Vagina (tissue), 2 donors: ENCODE data around the gene MSLN.

Experiments
- CTCF ChIP-seq, 3 experiments: fragments of 450-650 bp in 2 of 3; fragments of 200-600 bp in 1 of 3; sonication (generic) in 1 of 3; IDR thresholded peaks; one replicate each; pipeline ENCODE4 v1.5.1; 2017 to 2019; ENCODE audit warnings: antibody characterized with exemption in 3 of 3, mild to moderate bottlenecking in 2 of 3, moderate library complexity in 2 of 3
- POLR2A ChIP-seq, 2 donors: fragments of 450-650 bp; IDR thresholded peaks; one replicate each; pipeline ENCODE4 v1.6.1; 2017; ENCODE audit warnings: antibody characterized with exemption in 2 of 2, mild to moderate bottlenecking in 2 of 2, moderate library complexity in 2 of 2
- POLR2AphosphoS5 ChIP-seq, 2 donors: sonication (generic); formaldehyde crosslinking; IDR thresholded peaks; one replicate each; pipeline ENCODE4 v1.9.0; 2017; ENCODE audit warnings: antibody characterized with exemption in 2 of 2, mild to moderate bottlenecking in 2 of 2, low read depth in 1 of 2; ENCODE audit not compliant: insufficient read depth in 1 of 2

GRCh38 chr16:727291-727977, 33.1 kb upstream of the MSLN start:
- TF ChIP-seq CTCF (IDR thresholded peaks at IDR 0.05) (no peak), POLR2A (IDR thresholded peaks at IDR 0.05) (no peak), POLR2AphosphoS5 (IDR thresholded peaks at IDR 0.05; ENCODE audit: insufficient read depth in 1 of 2, low read depth in 1 of 2) (peak in 1 of 2 donors; percentile 22)
